Ovary (tissue), 3 donors: ENCODE measurements around the gene RAPH1.

Experiments
- EP300 ChIP-seq: sonication (generic); formaldehyde crosslinking; IDR thresholded peaks from one replicate; pipeline ENCODE4 v1.6.1; 2017; ENCODE audit warnings: antibody characterized with exemption
- TF ChIP-seq, protein P1 (sequence below), 3 donors: fragments of 450-650 bp in 2 of 3; fragments of 200-600 bp in 1 of 3; IDR thresholded peaks; one replicate each; pipeline versions ENCODE4 v1.5.1 to v1.8.0; 2016 to 2022; ENCODE audit warnings: antibody characterized with exemption in 3 of 3, mild to moderate bottlenecking in 1 of 3
- donor health status: DM: no; HTN: no; CAD: no.

DNA sequence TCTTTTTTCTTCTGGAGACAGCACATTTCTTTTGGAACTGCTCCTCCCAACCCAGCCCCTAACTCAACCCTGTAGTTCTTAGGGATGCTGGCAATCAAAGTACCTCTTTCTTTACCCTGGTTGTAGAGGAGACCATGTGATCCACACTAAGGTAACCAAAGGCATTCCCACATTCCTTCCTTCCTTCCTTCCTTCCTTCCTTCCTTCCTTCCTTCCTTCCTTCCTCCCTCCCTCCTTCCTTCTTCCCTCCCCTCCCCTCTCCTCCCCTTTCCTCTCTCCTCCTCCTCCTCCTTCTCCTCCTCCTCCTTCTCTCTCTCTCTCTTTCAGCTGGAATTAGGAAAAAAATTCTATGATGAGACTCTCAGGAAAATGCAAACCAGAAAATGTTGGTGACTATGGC lies 13.8 kb upstream of the RAPH1 start:
- TF ChIP-seq, protein P1, sequence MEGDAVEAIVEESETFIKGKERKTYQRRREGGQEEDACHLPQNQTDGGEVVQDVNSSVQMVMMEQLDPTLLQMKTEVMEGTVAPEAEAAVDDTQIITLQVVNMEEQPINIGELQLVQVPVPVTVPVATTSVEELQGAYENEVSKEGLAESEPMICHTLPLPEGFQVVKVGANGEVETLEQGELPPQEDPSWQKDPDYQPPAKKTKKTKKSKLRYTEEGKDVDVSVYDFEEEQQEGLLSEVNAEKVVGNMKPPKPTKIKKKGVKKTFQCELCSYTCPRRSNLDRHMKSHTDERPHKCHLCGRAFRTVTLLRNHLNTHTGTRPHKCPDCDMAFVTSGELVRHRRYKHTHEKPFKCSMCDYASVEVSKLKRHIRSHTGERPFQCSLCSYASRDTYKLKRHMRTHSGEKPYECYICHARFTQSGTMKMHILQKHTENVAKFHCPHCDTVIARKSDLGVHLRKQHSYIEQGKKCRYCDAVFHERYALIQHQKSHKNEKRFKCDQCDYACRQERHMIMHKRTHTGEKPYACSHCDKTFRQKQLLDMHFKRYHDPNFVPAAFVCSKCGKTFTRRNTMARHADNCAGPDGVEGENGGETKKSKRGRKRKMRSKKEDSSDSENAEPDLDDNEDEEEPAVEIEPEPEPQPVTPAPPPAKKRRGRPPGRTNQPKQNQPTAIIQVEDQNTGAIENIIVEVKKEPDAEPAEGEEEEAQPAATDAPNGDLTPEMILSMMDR (IDR thresholded peaks at IDR 0.05): no peak
- no peak for TF ChIP-seq EP300
